Measurements from ENCODE around the gene GJA3. TPM values are rescaled to one million over a fixed set of nuclear protein-coding genes. Genes with fewer than 3 reads are reported as not detected.

Gene GJA3
- total and polyA plus RNA-seq, 2 of the 4 experiments (the other 2 are of a cell fraction), result 1.5 to 2.7 TPM

GRCh38 chr13:20151612-20152011 lies 9.2 kb downstream of the GJA3 start:
- no peak overlapping the region for H4K5ac ChIP-seq (ENCODE audit: low read depth, low read length)
- H2AK5ac ChIP-seq (ENCODE audit: low read depth, low read length), result no peak overlapping the region
- no peak overlapping the region for H2BK20ac ChIP-seq (ENCODE audit: low read depth, low read length)
- no peak overlapping the region for H2BK15ac ChIP-seq (ENCODE audit: low read depth, low read length)
- H3K36me3 ChIP-seq (ENCODE audit: control insufficient read depth, insufficient read depth, low read length), result no peaks in the 10 kb centered on the region
- BruUV-seq (replicated peaks), result no TSS peak
- no peak overlapping the region for H4K8ac ChIP-seq (ENCODE audit: low read depth in 2 of 2, low read length in 2 of 2)
- ATAC-seq (ENCODE audit: low read depth) (no peak), DNase-seq (no peak)
- no peak overlapping the region for H2BK120ac ChIP-seq (ENCODE audit: low read depth, low read length)
- no peaks in the 10 kb centered on the region for H3K79me1 ChIP-seq (ENCODE audit: low read depth in 1 of 2, low read length in 2 of 2)
- no peak overlapping the region for H3K23ac ChIP-seq (ENCODE audit: low read depth, low read length)
- H2AFZ ChIP-seq (replicated peaks; ENCODE audit: low read length, poor library complexity), result no peak overlapping the region
- H3K18ac ChIP-seq (ENCODE audit: low read depth, low read length), result no peak overlapping the region
- in situ Hi-C loops (cut with MboI; ENCODE audit: low sequenced_read_pairs), result loop anchor here (25.0 kb wide), 1 partner anchor 514 kb away; the partner anchor contains the start of gene MPHOSPH8
- no peak overlapping the region for H3K9ac ChIP-seq (ENCODE audit: low read depth, low read length)
- H3K9me3 ChIP-seq (ENCODE audit: control insufficient read depth, insufficient read depth, low read length), result no peaks in the 10 kb centered on the region
- intact Hi-C loops (cut with micrococcal nuclease), result no loop called here
- H3K27ac ChIP-seq (ENCODE audit: insufficient read depth, low read length), result no peak overlapping the region
- H3K4me1 ChIP-seq (ENCODE audit: control insufficient read depth, insufficient read depth, low read length), result no peaks in the 10 kb centered on the region
- H3K56ac ChIP-seq (ENCODE audit: extremely low read depth, insufficient read depth, low read length), result no peak overlapping the region
- CTCF ChIA-PET, result no interaction called here
- no peaks in the 10 kb centered on the region for H4K20me1 ChIP-seq (ENCODE audit: insufficient read depth, low read length)
- no peak overlapping the region for H3K14ac ChIP-seq (replicated peaks; ENCODE audit: low read depth, low read length)
- H2AK9ac ChIP-seq (replicated peaks; ENCODE audit: low read depth, low read length, poor library complexity), result no peak overlapping the region
- H2BK5ac ChIP-seq (ENCODE audit: low read depth, low read length, poor library complexity, severe bottlenecking), result no peak overlapping the region
- WGBS, 2 experiments (ENCODE audit: extremely low coverage in 2 of 2, insufficient read length in 1 of 2), result 83% methylated on average over 4 of the region's 11 CpGs; no CpG with 5 or more reads in 1 of the 2 experiments
- no peak overlapping the region for H3K4me3 ChIP-seq (ENCODE audit: insufficient read depth, low read depth, low read length)
- no peak overlapping the region for H3K4me2 ChIP-seq (ENCODE audit: low read depth, low read length)
- no peak overlapping the region for H3K4ac ChIP-seq (ENCODE audit: low read depth, low read length)
- H3K9me1 ChIP-seq (ENCODE audit: insufficient read depth, low read length), result no peaks in the 10 kb centered on the region
- TF ChIP-seq FOS (IDR thresholded peaks at IDR 0.05; ENCODE audit: low read depth, low read length) (no peak), POLR2A (IDR thresholded peaks at IDR 0.05; ENCODE audit: low read depth, low read length) (no peak), RAD21 (IDR thresholded peaks at IDR 0.05; ENCODE audit: low read length) (no peak), MAFK (IDR thresholded peaks at IDR 0.05; ENCODE audit: low read depth, low read length) (no peak)
- POLR2A ChIA-PET (ENCODE audit: unreplicated experiment), result no interaction called here
- dilution Hi-C loops (cut with HindIII; ENCODE audit: low sequenced_read_pairs, unreplicated experiment), result no loop called here
- no peak overlapping the region for H4K91ac ChIP-seq (ENCODE audit: insufficient read depth, low read depth, low read length)
- H3K27me3 ChIP-seq (ENCODE audit: control insufficient read depth, insufficient read depth, low read length), result peaks cover 8% of the 10 kb centered on the region
